Subcutaneous abdominal adipose tissue (tissue), 5 donors: ENCODE measurements around the gene ZNF544.

ENCODE experiments used
- H3K27ac ChIP-seq: one replicate; pipeline ENCODE4 v1.7.0; 2013; ENCODE audit warnings: low read depth, mild to moderate bottlenecking, inconsistent platforms, low read length, moderate library complexity
- H3K27me3 ChIP-seq, 5 donors: one replicate each; pipeline ENCODE4 v1.7.0; 2013; ENCODE audit warnings: low read length in 5 of 5, inconsistent platforms in 1 of 5; ENCODE audit not compliant: control insufficient read depth in 5 of 5, insufficient read depth in 4 of 5
- H3K36me3 ChIP-seq, 5 donors: one replicate each; pipeline ENCODE4 v1.7.0; 2013; ENCODE audit warnings: low read length in 5 of 5; ENCODE audit not compliant: control insufficient read depth in 5 of 5, insufficient read depth in 5 of 5
- H3K4me1 ChIP-seq, 5 donors: one replicate each; pipeline ENCODE4 v1.7.0; 2013; ENCODE audit warnings: low read length in 5 of 5, mild to moderate bottlenecking in 3 of 5, moderate library complexity in 1 of 5; ENCODE audit not compliant: control insufficient read depth in 5 of 5, insufficient read depth in 5 of 5
- H3K4me3 ChIP-seq, 5 donors: one replicate each; pipeline ENCODE4 v1.7.0; 2013; ENCODE audit warnings: low read length in 5 of 5, low read depth in 1 of 5
- H3K9ac ChIP-seq, 5 donors: one replicate each; pipeline ENCODE4 v1.7.0; 2013; ENCODE audit warnings: low read length in 5 of 5, mild to moderate bottlenecking in 4 of 5, moderate library complexity in 3 of 5
- H3K9me3 ChIP-seq, 5 donors: one replicate each; pipeline ENCODE4 v1.7.0; 2013; ENCODE audit warnings: low read length in 5 of 5; ENCODE audit not compliant: control insufficient read depth in 5 of 5
- donor health status: healthy.
- donor health status: healthy.
- donor health status: healthy.
- donor health status: healthy.
- donor health status: healthy.

Gene ZNF544

DNA sequence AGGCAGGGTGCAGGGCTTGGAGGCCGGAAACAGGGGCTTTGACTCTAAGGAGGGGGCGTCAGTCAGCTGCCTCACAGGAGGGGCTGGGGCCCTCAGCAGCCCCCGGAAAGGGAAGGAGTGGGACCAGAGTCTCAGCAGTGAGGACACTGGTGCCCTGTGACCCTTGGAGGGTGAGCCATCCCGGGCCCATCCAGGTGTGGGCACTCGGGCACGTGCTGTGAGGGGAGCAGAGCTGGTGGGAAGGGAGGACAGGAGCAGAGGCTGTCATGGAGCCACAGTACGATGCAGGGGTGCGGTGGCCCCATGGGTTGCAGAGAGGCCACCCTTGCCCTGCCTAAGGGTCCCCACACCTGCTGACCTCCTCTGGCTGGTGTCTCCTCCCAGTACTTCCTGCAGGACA, 19.1 kb upstream of the ZNF544 start:
- H3K27me3 ChIP-seq = no peaks in the 10 kb centered on the region
- no peak overlapping the region for H3K9ac ChIP-seq
- peaks cover 96 to 100% (median 99%) of the 10 kb centered on the region in 5 donors for H3K9me3 ChIP-seq
- no peak overlapping the region for H3K27ac ChIP-seq
- no peaks in the 10 kb centered on the region for H3K4me1 ChIP-seq
- peaks cover 43 to 82% (median 78%) of the 10 kb centered on the region in 5 donors for H3K36me3 ChIP-seq
- H3K4me3 ChIP-seq = peak overlapping the region; percentile 41 to 61 (median 61)

DNA sequence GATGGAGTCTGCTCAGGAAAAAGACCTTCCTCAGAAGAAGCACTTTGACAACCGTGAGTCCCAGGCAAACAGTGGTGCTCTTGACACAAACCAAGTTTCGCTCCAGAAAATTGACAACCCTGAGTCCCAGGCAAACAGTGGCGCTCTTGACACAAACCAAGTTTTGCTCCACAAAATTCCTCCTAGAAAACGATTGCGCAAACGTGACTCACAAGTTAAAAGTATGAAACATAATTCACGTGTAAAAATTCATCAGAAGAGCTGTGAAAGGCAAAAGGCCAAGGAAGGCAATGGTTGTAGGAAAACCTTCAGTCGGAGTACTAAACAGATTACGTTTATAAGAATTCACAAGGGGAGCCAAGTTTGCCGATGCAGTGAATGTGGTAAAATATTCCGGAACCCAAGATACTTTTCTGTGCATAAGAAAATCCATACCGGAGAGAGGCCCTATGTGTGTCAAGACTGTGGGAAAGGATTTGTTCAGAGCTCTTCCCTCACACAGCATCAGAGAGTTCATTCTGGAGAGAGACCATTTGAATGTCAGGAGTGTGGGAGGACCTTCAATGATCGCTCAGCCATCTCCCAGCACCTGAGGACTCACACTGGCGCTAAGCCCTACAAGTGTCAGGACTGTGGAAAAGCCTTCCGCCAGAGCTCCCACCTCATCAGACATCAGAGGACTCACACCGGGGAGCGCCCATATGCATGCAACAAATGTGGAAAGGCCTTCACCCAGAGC, 16.2 kb upstream of the ZNF544 start:
- H3K4me3 ChIP-seq = peak overlapping the region; percentile 11 to 45 (median 36)
- H3K36me3 ChIP-seq = peaks cover 26 to 64% (median 56%) of the 10 kb centered on the region in 5 donors
- peaks cover 91 to 100% (median 99%) of the 10 kb centered on the region in 5 donors for H3K9me3 ChIP-seq
- no peaks in the 10 kb centered on the region for H3K4me1 ChIP-seq
- no peaks in the 10 kb centered on the region for H3K27me3 ChIP-seq
- H3K27ac ChIP-seq = no peak overlapping the region
- no peak overlapping the region for H3K9ac ChIP-seq

DNA sequence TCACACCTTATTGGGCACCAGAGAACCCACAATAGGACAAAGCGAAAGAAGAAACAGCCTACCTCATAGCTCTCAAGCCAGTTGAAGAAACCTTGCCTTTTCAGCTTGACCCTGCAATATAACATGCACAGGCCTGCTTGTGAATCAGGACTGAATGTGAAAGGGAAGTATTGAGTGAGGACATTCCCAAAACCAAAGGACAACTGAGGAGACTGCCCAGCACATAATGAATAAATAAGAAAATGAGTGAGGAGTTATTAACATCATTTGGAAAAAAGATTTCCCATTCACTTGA, 15.7 kb upstream of the ZNF544 start:
- H3K9ac ChIP-seq = no peak overlapping the region
- no peaks in the 10 kb centered on the region for H3K27me3 ChIP-seq
- peaks cover 88 to 100% (median 98%) of the 10 kb centered on the region in 5 donors for H3K9me3 ChIP-seq
- H3K4me1 ChIP-seq = no peaks in the 10 kb centered on the region
- peaks cover 26 to 59% (median 51%) of the 10 kb centered on the region in 5 donors for H3K36me3 ChIP-seq
- no peak overlapping the region for H3K27ac ChIP-seq
- peak overlapping the region; percentile 11 to 45 (median 31) for H3K4me3 ChIP-seq

DNA sequence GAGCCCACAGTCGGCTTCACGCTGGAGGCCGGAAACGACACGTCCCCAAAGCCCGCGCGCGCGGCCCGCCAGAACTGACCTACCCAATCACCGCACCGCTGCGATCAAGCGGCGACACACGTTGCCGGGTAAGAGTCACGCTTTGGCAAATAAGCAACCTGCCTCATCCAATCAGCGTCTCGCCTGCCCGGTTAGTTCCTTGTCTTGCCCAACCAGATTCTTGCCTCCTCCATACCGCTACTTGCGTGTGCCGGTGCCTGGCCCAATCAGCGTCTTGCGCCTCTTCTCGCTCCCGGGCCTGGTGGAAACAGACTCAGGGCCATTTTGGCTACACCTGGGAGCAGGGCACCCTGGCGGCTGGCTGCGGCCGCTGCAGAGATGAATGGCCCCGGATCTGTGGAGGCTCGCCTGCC, 11.6 kb upstream of the ZNF544 start:
- Histone ChIP-seq H3K27me3 (no peaks in the 10 kb centered on the region), H3K36me3 (peaks cover 11 to 18% (median 14%) of the 10 kb centered on the region in 5 donors), H3K27ac (no peak overlapping the region), H3K9ac (no peak overlapping the region), H3K9me3 (peaks cover 52 to 76% (median 65%) of the 10 kb centered on the region in 5 donors), H3K4me1 (no peaks in the 10 kb centered on the region), H3K4me3 (peak overlapping the region in 3 of 5 donors; percentile 0 to 53 (median 50))

DNA sequence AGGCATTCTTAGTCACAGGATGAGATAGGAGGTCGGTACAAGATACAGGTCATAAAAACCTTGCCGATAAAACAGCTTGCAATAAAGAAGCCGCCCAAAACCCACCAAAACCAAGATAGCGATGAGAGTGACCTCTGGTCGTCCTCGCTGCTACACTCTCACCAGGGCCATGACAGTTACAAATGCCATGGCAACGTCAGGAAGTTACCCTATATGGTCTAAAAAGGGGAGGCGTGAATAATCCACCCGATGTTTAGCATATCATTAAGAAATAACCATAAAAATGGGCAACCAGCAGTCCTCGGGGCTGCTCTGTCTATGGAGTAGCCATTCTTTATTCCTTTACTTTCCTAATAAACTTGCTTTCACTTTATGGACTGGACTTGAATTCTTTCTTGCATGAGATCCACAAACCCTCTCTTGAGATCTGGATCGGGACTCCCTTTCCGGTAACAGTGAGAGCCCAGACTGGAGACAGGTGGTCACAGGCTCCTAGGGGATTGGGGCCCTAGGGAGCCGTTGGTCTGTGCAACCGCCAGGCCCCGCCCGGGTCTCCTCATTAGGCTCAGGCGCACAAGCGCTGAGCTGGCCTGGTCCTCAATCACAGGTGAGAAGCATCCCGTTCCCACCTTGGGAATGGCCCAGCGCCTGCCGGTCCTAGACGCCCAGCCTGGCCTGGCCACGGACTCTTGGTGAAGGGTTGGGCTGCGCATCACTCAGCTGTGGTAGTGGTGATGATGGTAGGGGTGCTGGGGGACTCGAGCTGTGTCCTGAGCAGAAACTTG, 10.9 kb upstream of the ZNF544 start:
- Histone ChIP-seq H3K27me3 (no peaks in the 10 kb centered on the region), H3K9me3 (peaks cover 49 to 72% (median 58%) of the 10 kb centered on the region in 5 donors), H3K4me3 (peak overlapping the region in 3 of 5 donors; percentile 0 to 53 (median 50)), H3K36me3 (peaks cover 3 to 11% (median 8%) of the 10 kb centered on the region in 5 donors), H3K9ac (no peak overlapping the region), H3K4me1 (no peaks in the 10 kb centered on the region), H3K27ac (no peak overlapping the region)

DNA sequence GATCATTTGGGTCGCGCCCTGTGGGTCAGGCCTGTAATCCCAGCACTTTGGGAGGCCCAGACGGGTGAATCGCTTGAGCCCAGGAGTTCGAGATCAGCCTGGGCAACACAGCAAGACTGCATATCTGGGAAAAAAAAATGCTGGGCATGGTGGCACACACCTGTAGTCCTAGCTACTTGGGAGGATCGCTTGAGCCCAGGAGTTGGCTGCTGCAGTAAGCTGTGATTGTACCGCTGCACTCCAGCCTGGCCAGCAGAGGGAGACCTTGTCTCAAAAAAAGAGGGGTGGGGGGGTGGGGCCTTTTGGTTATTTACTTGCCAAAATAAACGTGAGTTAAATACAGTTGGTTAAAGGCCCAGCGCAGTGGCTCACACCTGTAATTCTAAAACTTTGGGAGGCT, 9.8 kb upstream of the ZNF544 start:
- H3K36me3 ChIP-seq = peaks cover 0 to under 1% (median 0%) of the 10 kb centered on the region in 5 donors
- H3K9ac ChIP-seq = no peak overlapping the region
- no peaks in the 10 kb centered on the region for H3K27me3 ChIP-seq
- no peak overlapping the region for H3K27ac ChIP-seq
- no peak overlapping the region for H3K4me3 ChIP-seq
- peaks cover 40 to 65% (median 47%) of the 10 kb centered on the region in 5 donors for H3K9me3 ChIP-seq
- H3K4me1 ChIP-seq = no peaks in the 10 kb centered on the region

DNA sequence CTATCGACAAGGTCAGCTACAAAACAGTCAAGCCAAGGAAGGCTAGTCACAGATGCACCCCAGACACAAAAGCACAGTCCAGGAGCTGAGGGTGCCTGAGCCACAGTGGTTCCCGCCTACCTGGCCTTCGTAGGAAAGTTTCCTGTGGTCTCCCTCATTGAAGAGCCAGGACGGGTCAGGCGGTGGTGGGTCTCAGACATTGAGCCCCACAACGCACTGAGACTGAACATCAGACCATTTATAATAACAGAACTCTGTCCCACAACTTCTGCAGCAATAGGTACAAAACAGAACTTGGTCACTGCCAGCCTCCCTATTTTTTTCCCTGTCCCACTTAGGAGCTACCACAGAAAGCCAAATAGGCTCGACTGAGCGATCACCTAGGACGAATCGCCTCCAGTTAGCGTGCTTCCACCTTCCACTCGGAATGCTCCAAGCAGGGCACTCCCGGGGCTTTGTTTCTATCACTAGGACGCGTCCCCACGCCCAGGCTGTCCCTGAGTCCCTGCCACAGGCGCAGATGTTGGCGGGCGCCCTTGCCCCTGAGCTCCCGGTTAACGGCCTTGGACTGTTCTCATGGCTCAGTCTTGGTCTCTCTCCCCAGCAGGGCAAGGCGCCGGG, 640 bp upstream of the ZNF544 start:
- Histone ChIP-seq H3K27me3 (no peaks in the 10 kb centered on the region), H3K9ac (peak overlapping the region; percentile 74 to 92 (median 81)), H3K9me3 (peaks cover 1 to 36% (median 33%) of the 10 kb centered on the region in 5 donors), H3K4me3 (peak overlapping the region; percentile 81 to 97 (median 83)), H3K36me3 (peaks cover 4 to 31% (median 28%) of the 10 kb centered on the region in 5 donors), H3K27ac (peak overlapping the region; percentile 62), H3K4me1 (peaks cover 3 to 21% (median 14%) of the 10 kb centered on the region in 5 donors)

DNA sequence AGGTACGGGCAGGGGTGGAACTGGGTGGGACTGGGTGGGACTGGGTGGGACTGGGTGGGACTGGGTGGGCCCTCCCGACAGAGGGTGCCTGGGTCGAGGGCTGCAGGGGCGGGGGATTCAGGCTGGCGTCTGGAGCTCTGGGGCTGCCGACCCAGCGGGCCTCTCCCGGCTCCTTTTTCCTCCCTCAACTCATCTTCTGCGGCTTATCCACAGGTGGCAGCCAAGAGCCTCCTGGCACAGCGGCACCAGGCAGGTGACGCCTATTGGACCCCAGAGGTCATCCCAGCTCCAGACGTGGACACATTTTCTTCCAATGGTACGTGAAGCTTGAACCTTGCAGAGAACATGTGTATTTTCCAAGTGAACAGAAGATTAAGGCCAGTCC, 533 bp downstream of the ZNF544 start:
- H3K27me3 ChIP-seq = no peaks in the 10 kb centered on the region
- H3K9ac ChIP-seq = peak overlapping the region in 3 of 5 donors; percentile 76 to 92 (median 85)
- no peak overlapping the region for H3K27ac ChIP-seq
- peak overlapping the region; percentile 61 to 97 (median 83) for H3K4me3 ChIP-seq
- peaks cover 4 to 45% (median 42%) of the 10 kb centered on the region in 5 donors for H3K9me3 ChIP-seq
- H3K36me3 ChIP-seq = peaks cover 12 to 42% (median 36%) of the 10 kb centered on the region in 5 donors
- peaks cover 3 to 21% (median 14%) of the 10 kb centered on the region in 5 donors for H3K4me1 ChIP-seq

DNA sequence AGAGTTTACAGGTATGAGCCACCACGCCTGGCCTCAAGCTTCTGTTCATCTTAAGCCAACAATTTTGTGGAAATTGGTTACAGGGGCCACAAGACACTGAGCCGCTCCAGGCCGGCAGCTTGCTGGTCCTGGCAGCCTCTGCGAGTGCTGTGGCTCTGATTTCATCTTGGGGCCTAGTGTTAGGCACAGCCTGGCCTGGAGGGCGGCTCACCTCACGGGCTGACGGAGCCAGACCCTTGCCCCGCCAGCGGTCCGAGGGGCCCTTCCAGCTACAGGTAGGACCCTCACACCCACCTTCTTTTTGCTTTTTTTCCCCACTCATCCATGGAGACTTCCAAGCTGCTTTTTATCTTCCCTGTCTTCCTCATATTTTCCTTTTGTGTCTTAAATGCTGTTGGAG, 8.6 kb downstream of the ZNF544 start:
- H3K9me3 ChIP-seq = peaks cover 25 to 83% (median 76%) of the 10 kb centered on the region in 5 donors
- no peaks in the 10 kb centered on the region for H3K27me3 ChIP-seq
- H3K9ac ChIP-seq = no peak overlapping the region
- no peak overlapping the region for H3K27ac ChIP-seq
- peaks cover 17 to 68% (median 49%) of the 10 kb centered on the region in 5 donors for H3K36me3 ChIP-seq
- H3K4me3 ChIP-seq = peak overlapping the region in 3 of 5 donors; percentile 22 to 41 (median 28)
- no peaks in the 10 kb centered on the region for H3K4me1 ChIP-seq
